Tibial nerve (tissue), 4 donors: Measurements from ENCODE around the gene BAG1. TPM values are rescaled to one million over a fixed set of nuclear protein-coding genes. Genes with fewer than 3 reads are reported as not detected.

Source experiments
- DNase-seq, 2 donors: peaks; one replicate each; pipeline ENCODE4 v3.0.0-alpha.2; 2019; ENCODE audit warnings: low spot score in 2 of 2
- H3K27ac ChIP-seq, 4 donors: fragments of 200-600 bp; sonication (generic) in 3 of 4; one replicate each; pipeline ENCODE4 v1.5.1; 2017 to 2019; ENCODE audit warnings: mild to moderate bottlenecking in 1 of 4
- H3K27me3 ChIP-seq, 2 donors: fragments of 200-600 bp; sonication (generic) in 1 of 2; one replicate each; pipeline versions ENCODE4 v1.5.1 to v1.6.0; 2017 to 2019
- H3K36me3 ChIP-seq, 3 donors: fragments of 200-600 bp; sonication (generic); one replicate each; pipeline ENCODE4 v1.5.1; 2018 to 2019
- H3K4me1 ChIP-seq, 4 donors: fragments of 200-600 bp; sonication (generic) in 3 of 4; one replicate each; pipeline ENCODE4 v1.5.1; 2017 to 2019
- H3K4me3 ChIP-seq, 4 donors: fragments of 200-600 bp; sonication (generic) in 3 of 4; one replicate each; pipeline ENCODE4 v1.5.1; 2017 to 2019; ENCODE audit warnings: mild to moderate bottlenecking in 1 of 4, moderate library complexity in 1 of 4
- H3K9me3 ChIP-seq, 4 donors: fragments of 200-600 bp; sonication (generic) in 3 of 4; one replicate each; pipeline ENCODE4 v1.5.1; 2017 to 2019
- CTCF ChIP-seq, 5 experiments: fragments of 200-600 bp in 3 of 5; fragments of 450-650 bp in 2 of 5; sonication (generic) in 3 of 5; IDR thresholded peaks; one replicate each; pipeline ENCODE4 v1.5.1; 2016 to 2019; ENCODE audit warnings: antibody characterized with exemption in 5 of 5, mild to moderate bottlenecking in 3 of 5, moderate library complexity in 2 of 5
- EP300 ChIP-seq, 2 donors: sonication (generic); formaldehyde crosslinking; IDR thresholded peaks; one replicate each; pipeline ENCODE4 v1.6.1; 2017; ENCODE audit warnings: antibody characterized with exemption in 2 of 2, mild to moderate bottlenecking in 1 of 2
- POLR2A ChIP-seq, 2 donors: fragments of 450-650 bp; IDR thresholded peaks; one replicate each; pipeline ENCODE4 v1.6.1; 2017; ENCODE audit warnings: antibody characterized with exemption in 2 of 2, mild to moderate bottlenecking in 2 of 2, moderate library complexity in 2 of 2
- WGBS, 2 donors: methylation state at CpG; one replicate each; pipeline ENCODE4 v1.1.5; 2018; 5-methylcytosine and 5-hydroxymethylcytosine counted together
- total RNA-seq, 4 donors: library from RNA; depleted of rRNA; stranded (reverse); fragments of >200 nt; gene quantifications; one replicate each; pipeline ENCODE4 v1.1.0, GENCODE V29; 2016

The BAG1 gene
- total RNA-seq, 4 donors from 2014 or later = 108 to 134 (median 123) TPM

GRCh38 chr9:33250458-33250995, 14.0 kb downstream of the BAG1 start:
- Histone ChIP-seq H3K9me3 (no peaks in the 10 kb centered on the region), H3K27ac (no peak overlapping the region), H3K4me1 (no peaks in the 10 kb centered on the region), H3K4me3 (no peak overlapping the region), H3K36me3 (peaks cover 0 to 69% (median 12%) of the 10 kb centered on the region in 3 donors), H3K27me3 (no peaks in the 10 kb centered on the region)
- DNase-seq = no peak
- 64 to 76% methylated on average over 1 of the region's 1 CpG for WGBS, 2 donors
- TF ChIP-seq EP300 (IDR thresholded peaks at IDR 0.05) = no peak
- no peak for TF ChIP-seq CTCF (IDR thresholded peaks at IDR 0.05)
- TF ChIP-seq POLR2A (IDR thresholded peaks at IDR 0.05) = no peak

- no peaks in the 10 kb centered on the region for H3K27me3 ChIP-seq
- no peaks in the 10 kb centered on the region for H3K9me3 ChIP-seq
- 91 to 96% methylated on average over 2 of the region's 2 CpGs for WGBS, 2 donors
- no peak for DNase-seq
- TF ChIP-seq EP300 (IDR thresholded peaks at IDR 0.05) (no peak), POLR2A (IDR thresholded peaks at IDR 0.05) (no peak), CTCF (IDR thresholded peaks at IDR 0.05) (no peak)
- H3K4me3 ChIP-seq = no peak overlapping the region
- no peaks in the 10 kb centered on the region for H3K4me1 ChIP-seq
- H3K27ac ChIP-seq = no peak overlapping the region
- peaks cover 0 to 63% (median 6%) of the 10 kb centered on the region in 3 donors for H3K36me3 ChIP-seq
These were observed 14.5 kb downstream of the BAG1 start for GRCh38 chr9:33249983-33250382.

GRCh38 chr9:33249087-33249658, 15.3 kb downstream of the BAG1 start:
- no peaks in the 10 kb centered on the region for H3K27me3 ChIP-seq
- 79 to 87% methylated on average over 6 of the region's 6 CpGs for WGBS, 2 donors
- peaks cover 0 to 55% (median 0%) of the 10 kb centered on the region in 3 donors for H3K36me3 ChIP-seq

GRCh38 chr9:33248606-33249005, 15.9 kb downstream of the BAG1 start:
- TF ChIP-seq POLR2A (IDR thresholded peaks at IDR 0.05) (no peak), EP300 (IDR thresholded peaks at IDR 0.05) (no peak), CTCF (IDR thresholded peaks at IDR 0.05) (no peak)
- H3K9me3 ChIP-seq = no peaks in the 10 kb centered on the region
- WGBS, 2 donors = 85 to 95% methylated on average over 3 of the region's 3 CpGs
- DNase-seq = no peak
- no peaks in the 10 kb centered on the region for H3K4me1 ChIP-seq
- H3K27me3 ChIP-seq = no peaks in the 10 kb centered on the region
- H3K36me3 ChIP-seq = peaks cover 0 to 49% (median 0%) of the 10 kb centered on the region in 3 donors
- H3K4me3 ChIP-seq = no peak overlapping the region
- no peak overlapping the region for H3K27ac ChIP-seq

More at GRCh38 chr9:33249087-33249658, 15.3 kb downstream of the BAG1 start:
- no peak for DNase-seq
- no peak overlapping the region for H3K27ac ChIP-seq
- no peaks in the 10 kb centered on the region for H3K9me3 ChIP-seq
- TF ChIP-seq POLR2A (IDR thresholded peaks at IDR 0.05) (no peak), EP300 (IDR thresholded peaks at IDR 0.05) (no peak), CTCF (IDR thresholded peaks at IDR 0.05) (no peak)
- H3K4me3 ChIP-seq = no peak overlapping the region
- H3K4me1 ChIP-seq = no peaks in the 10 kb centered on the region

GRCh38 chr9:33246269-33246860, 18.1 kb downstream of the BAG1 start:
- H3K36me3 ChIP-seq = peaks cover 0 to 29% (median 0%) of the 10 kb centered on the region in 3 donors
- no peak for DNase-seq
- H3K4me3 ChIP-seq = no peak overlapping the region
- no peak overlapping the region for H3K27ac ChIP-seq
- WGBS, 2 donors = 89 to 95% methylated on average over 9 of the region's 9 CpGs
- TF ChIP-seq EP300 (IDR thresholded peaks at IDR 0.05) = no peak
- TF ChIP-seq POLR2A (IDR thresholded peaks at IDR 0.05) = no peak
- no peak for TF ChIP-seq CTCF (IDR thresholded peaks at IDR 0.05)
- no peaks in the 10 kb centered on the region for H3K9me3 ChIP-seq
- H3K27me3 ChIP-seq = no peaks in the 10 kb centered on the region
- no peaks in the 10 kb centered on the region for H3K4me1 ChIP-seq
